Measurements from ENCODE around the gene TMEM94. TPM values are rescaled to one million over a fixed set of nuclear protein-coding genes. Genes with fewer than 3 reads are reported as not detected.

The TMEM94 gene
- total and polyA plus RNA-seq, 2 of the 8 experiments (the other 6 are each of a cell fraction or from before 2014, with no cell fraction given) = 54.8 to 69.9 TPM

DNA sequence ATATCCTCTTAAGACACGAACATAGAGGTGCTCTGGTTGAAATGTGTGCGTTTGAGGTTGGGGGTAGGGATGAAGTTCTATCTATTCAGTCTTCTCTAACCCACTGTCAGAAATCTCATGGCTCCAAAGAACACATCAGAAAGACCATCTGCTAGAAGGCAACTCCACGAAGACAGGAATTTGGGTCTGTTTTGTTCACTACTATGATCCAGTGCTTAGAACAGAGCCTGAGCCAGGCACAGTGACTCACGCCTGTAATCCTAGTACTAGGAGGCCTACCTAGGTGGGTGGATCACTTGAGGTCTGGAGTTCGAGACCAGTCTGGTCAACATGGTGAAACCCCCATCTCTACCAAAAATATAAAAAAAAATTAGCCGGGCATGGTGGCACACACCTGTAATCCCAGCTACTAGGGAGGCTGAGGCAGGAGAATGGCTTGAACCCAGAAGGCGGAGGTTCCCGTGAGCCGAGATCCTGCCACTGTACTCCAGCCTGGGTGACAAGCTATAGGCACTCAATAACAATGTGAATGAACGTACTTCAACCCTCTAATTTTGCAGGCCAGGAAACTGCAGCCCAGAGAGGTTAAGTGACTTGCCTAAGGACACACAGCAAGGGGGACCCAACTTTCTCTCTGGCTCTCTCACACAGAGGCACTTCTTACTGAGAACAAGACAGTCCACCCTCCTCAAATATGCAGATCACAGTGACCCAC lies 56.6 kb downstream of the TMEM94 start:
- Histone ChIP-seq H3K27me3 (replicated peaks in 1 of 4; ENCODE audit: control insufficient read depth in 3 of 4, extremely low read depth in 1 of 4, insufficient read depth in 3 of 4, low read length in 3 of 4) (no peaks in the 10 kb centered on the region), H2BK15ac (ENCODE audit: low read length) (no peak overlapping the region), H3K9ac (replicated peaks in 1 of 4; ENCODE audit: extremely low read depth in 1 of 4, low read depth in 3 of 4, low read length in 3 of 4) (no peak overlapping the region), H3K9me3 (ENCODE audit: insufficient read depth in 2 of 2, low read depth in 1 of 2, low read length in 1 of 2) (no peaks in the 10 kb centered on the region), H3K4me2 (ENCODE audit: insufficient read depth in 1 of 2, low read depth in 2 of 2, low read length in 2 of 2) (no peak overlapping the region; a peak in 1 of 4 replicates), H3K27ac (ENCODE audit: low read depth, low read length) (no peak overlapping the region), H3K79me1 (ENCODE audit: low read depth, low read length) (peaks cover 3% of the 10 kb centered on the region), H3K36me3 (ENCODE audit: control insufficient read depth in 2 of 4, insufficient read depth in 4 of 4, low read length in 3 of 4) (no peaks in the 10 kb centered on the region), H3K4ac (replicated peaks; ENCODE audit: insufficient read length, low read depth, low read length) (no peak overlapping the region), H4K5ac (ENCODE audit: insufficient read length, low read depth, low read length) (no peak overlapping the region), H3K4me3 (ENCODE audit: extremely low read depth in 1 of 4, insufficient read depth in 2 of 4, low read depth in 3 of 4, low read length in 4 of 4) (no peak overlapping the region), H3K18ac (ENCODE audit: extremely low read depth, low read length) (no peak overlapping the region), H4K20me1 (replicated peaks in 1 of 2; ENCODE audit: control insufficient read depth in 1 of 2, insufficient read depth in 2 of 2, low read length in 2 of 2) (peaks cover 2 to 39% of the 10 kb centered on the region in 2 experiments), H2AK5ac (ENCODE audit: low read depth, low read length) (no peak overlapping the region), H3K56ac (replicated peaks; ENCODE audit: insufficient read length, low read depth, low read length) (no peak overlapping the region), H2BK12ac (ENCODE audit: low read depth, low read length) (no peak overlapping the region), H3K79me2 (ENCODE audit: control insufficient read depth in 1 of 2, insufficient read depth in 2 of 2, low read length in 2 of 2) (peaks cover 0 to 16% of the 10 kb centered on the region in 2 experiments; a peak in 1 of 4 replicates), H2AFZ (ENCODE audit: low read length) (no peak overlapping the region), H4K8ac (ENCODE audit: extremely low read depth, insufficient read depth, low read length) (no peak overlapping the region), H2BK20ac (ENCODE audit: low read length) (no peak overlapping the region), H3K23me2 (ENCODE audit: low read depth, low read length) (peaks cover 18% of the 10 kb centered on the region), H4K91ac (replicated peaks; ENCODE audit: insufficient read length, low read length) (no peak overlapping the region), H3K4me1 (replicated peaks in 1 of 4; ENCODE audit: control insufficient read depth in 3 of 4, insufficient read depth in 4 of 4, low read length in 3 of 4) (peaks cover 0 to 17% (median 8%) of the 10 kb centered on the region in 4 experiments; a peak in 6 of 7 replicates), H3K14ac (ENCODE audit: insufficient read length) (no peak overlapping the region), H2BK120ac (replicated peaks; ENCODE audit: low read depth, low read length) (no peak overlapping the region), H3K23ac (ENCODE audit: insufficient read length) (no peak overlapping the region), H2BK5ac (ENCODE audit: low read depth, low read length) (no peak overlapping the region)
- 80% methylated on average over 10 of the region's 10 CpGs; no CpG with 5 or more reads in 1 of the 2 experiments for WGBS, 2 experiments (ENCODE audit: extremely low coverage in 1 of 2, insufficient coverage in 1 of 2, insufficient read length in 1 of 2, insufficient replicate concordance in 2 of 2, low coverage in 1 of 2, low lambda C conversion rate in 2 of 2, missing lambda C conversion rate in 1 of 2)
- POLR2A ChIA-PET (ENCODE audit: partially characterized antibody) = interaction anchor here (2.0 to 4.5 kb wide), 2 partner anchors 8 to 13 kb away, joined by 7 to 35 read pairs; no protein-coding TSS in a partner anchor
- TF ChIP-seq RNF2 (IDR thresholded peaks at IDR 0.05; ENCODE audit: borderline replicate concordance, low read depth, low read length, missing control alignments, poor library complexity, severe bottlenecking) (no peak), TAF1 (IDR thresholded peaks at IDR 0.05; ENCODE audit: low read depth, low read length) (no peak), CBX5 (IDR thresholded peaks at IDR 0.05; ENCODE audit: low read depth, low read length) (no peak), KDM1A (IDR thresholded peaks at IDR 0.05; ENCODE audit: borderline replicate concordance, low read length) (peak; percentile 85; the same call in 1 of the 2 replicates), JUND (IDR thresholded peaks at IDR 0.05; ENCODE audit: low read length) (no peak)
- TF ChIP-seq, protein P1, sequence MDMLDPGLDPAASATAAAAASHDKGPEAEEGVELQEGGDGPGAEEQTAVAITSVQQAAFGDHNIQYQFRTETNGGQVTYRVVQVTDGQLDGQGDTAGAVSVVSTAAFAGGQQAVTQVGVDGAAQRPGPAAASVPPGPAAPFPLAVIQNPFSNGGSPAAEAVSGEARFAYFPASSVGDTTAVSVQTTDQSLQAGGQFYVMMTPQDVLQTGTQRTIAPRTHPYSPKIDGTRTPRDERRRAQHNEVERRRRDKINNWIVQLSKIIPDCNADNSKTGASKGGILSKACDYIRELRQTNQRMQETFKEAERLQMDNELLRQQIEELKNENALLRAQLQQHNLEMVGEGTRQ (IDR thresholded peaks at IDR 0.05; ENCODE audit: low read length) = no peak
- TF ChIP-seq, protein P2, sequence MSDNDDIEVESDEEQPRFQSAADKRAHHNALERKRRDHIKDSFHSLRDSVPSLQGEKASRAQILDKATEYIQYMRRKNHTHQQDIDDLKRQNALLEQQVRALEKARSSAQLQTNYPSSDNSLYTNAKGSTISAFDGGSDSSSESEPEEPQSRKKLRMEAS (IDR thresholded peaks at IDR 0.05) = no peak
- FAIRE-seq = no peak
- CTCF ChIA-PET (ENCODE audit: partially characterized antibody) = interaction anchor here (0.8 to 3.9 kb wide), 7 partner anchors 9 to 273 kb away, joined by 3 to 31 read pairs (median 4); no protein-coding TSS in a partner anchor
- no peak for DNase-seq (ENCODE audit: low read depth in 1 of 2, low spot score in 2 of 2)

Data from H1 (cell line).